ENCODE results near the gene ST6GALNAC3.

The ST6GALNAC3 gene

DNA sequence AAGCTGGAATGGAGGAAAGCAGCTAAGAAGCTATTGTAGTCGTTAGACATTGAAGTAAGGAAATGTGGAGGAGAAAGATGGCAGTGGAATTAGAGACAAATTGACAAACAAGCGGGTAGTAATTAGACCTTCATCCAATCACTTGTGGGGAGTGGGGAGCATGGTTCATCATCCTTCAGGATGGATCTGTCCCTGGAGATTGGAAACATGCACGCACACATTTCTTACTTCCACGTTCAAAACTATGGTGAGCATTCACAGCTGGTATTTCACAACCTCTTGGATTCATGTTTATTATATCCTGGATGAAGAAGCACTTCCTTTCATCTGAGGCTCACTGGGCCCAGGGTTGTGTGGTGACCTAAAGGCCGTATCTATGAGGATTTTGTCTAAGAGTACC is 188.1 kb downstream of the ST6GALNAC3 start:
- Histone ChIP-seq H3K36me3 (ENCODE audit: control insufficient read depth, insufficient read depth, low read length) (no peaks in the 10 kb centered on the region), H3K9me3 (ENCODE audit: control insufficient read depth, insufficient read depth, low read depth, low read length) (no peaks in the 10 kb centered on the region), H3K27me3 (ENCODE audit: control insufficient read depth, insufficient read depth, low read length) (no peaks in the 10 kb centered on the region), H3K4me1 (ENCODE audit: control insufficient read depth, insufficient read depth, low read length) (0 out of 2 replicates have a peak, but pooled peaks cover 3% of the 10 kb centered on the region), H3K4me3 (ENCODE audit: low read depth, low read length) (no peak overlapping the region), H3K27ac (ENCODE audit: low read depth, low read length) (no peak overlapping the region), H3K9ac (ENCODE audit: low read length) (no peak overlapping the region)

DNA sequence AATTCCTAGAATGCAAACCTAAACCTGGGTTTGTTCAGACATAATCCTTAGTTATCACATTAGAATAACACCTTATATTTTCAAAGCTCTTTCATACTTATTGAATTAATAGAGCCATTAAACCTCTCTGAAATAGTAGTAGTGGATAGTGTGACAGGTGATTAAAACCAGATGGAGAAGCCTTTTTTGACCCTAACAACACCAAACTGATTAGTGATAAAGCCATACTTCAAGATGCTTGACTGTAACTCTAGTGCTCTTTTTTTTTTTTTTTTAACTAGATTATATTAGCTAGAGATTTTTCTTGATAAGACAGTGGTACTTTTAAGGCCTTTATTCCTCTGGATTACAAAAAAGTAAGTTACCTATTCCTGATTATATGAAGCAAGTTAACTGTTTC is 190.1 kb downstream of the ST6GALNAC3 start:
- no peak overlapping the region for H3K4me3 ChIP-seq (ENCODE audit: low read depth, low read length)
- peaks cover 19% of the 10 kb centered on the region for H3K4me1 ChIP-seq (ENCODE audit: control insufficient read depth, insufficient read depth, low read length)
- H3K27me3 ChIP-seq (ENCODE audit: control insufficient read depth, insufficient read depth, low read length): no peaks in the 10 kb centered on the region
- H3K36me3 ChIP-seq (ENCODE audit: control insufficient read depth, insufficient read depth, low read length): no peaks in the 10 kb centered on the region
- no peak overlapping the region for H3K9ac ChIP-seq (ENCODE audit: low read length)
- no peak overlapping the region for H3K27ac ChIP-seq (ENCODE audit: low read depth, low read length)
- H3K9me3 ChIP-seq (ENCODE audit: control insufficient read depth, insufficient read depth, low read depth, low read length): no peaks in the 10 kb centered on the region

DNA sequence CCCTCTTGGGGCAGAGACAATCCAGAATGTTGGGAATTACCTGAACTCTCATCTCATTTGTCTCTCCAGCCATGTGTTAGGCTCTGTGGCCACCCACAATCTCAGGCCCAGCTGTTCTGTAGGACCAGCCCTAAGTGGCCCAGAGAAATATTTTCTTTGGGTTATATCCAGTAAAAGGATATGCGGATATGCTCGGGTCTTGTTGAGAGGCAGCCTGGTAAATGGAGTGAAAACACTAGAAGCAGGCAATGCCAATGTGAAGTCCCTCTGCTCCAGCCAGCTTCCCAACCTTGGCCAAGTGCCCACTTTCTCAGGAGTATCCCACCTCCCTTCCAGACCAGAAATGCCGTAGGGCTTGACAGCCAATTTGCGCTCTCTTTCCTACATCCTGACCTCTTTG is 192.2 kb downstream of the ST6GALNAC3 start:
- H3K27me3 ChIP-seq (ENCODE audit: control insufficient read depth, insufficient read depth, low read length): no peaks in the 10 kb centered on the region
- H3K4me1 ChIP-seq (ENCODE audit: control insufficient read depth, insufficient read depth, low read length): peaks cover 20% of the 10 kb centered on the region
- no peak overlapping the region for H3K27ac ChIP-seq (ENCODE audit: low read depth, low read length)
- no peaks in the 10 kb centered on the region for H3K9me3 ChIP-seq (ENCODE audit: control insufficient read depth, insufficient read depth, low read depth, low read length)
- H3K36me3 ChIP-seq (ENCODE audit: control insufficient read depth, insufficient read depth, low read length): no peaks in the 10 kb centered on the region
- H3K9ac ChIP-seq (ENCODE audit: low read length): no peak overlapping the region
- H3K4me3 ChIP-seq (ENCODE audit: low read depth, low read length): no peak overlapping the region

DNA sequence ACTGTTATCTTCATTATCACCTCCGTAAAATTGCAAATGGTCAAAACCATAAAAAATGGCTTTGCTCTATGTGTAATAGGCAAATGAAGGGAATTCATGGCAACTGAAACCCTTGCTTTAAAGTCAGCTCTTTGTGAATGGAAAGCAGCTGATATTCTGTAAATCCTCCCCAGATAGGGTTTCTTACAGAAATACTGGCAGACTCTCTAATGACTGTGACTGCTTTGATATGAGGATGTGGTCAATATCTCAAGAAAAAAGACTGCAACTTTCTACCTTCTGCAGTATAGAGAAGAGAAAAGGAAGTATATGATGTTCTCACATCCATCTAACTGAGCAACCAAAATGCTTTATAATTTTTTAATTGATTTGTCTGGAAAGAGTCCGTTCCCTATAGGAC is 193.1 kb downstream of the ST6GALNAC3 start:
- H3K36me3 ChIP-seq (ENCODE audit: control insufficient read depth, insufficient read depth, low read length): no peaks in the 10 kb centered on the region
- H3K27me3 ChIP-seq (ENCODE audit: control insufficient read depth, insufficient read depth, low read length): no peaks in the 10 kb centered on the region
- H3K9me3 ChIP-seq (ENCODE audit: control insufficient read depth, insufficient read depth, low read depth, low read length): no peaks in the 10 kb centered on the region
- no peak overlapping the region for H3K9ac ChIP-seq (ENCODE audit: low read length)
- no peak overlapping the region for H3K4me3 ChIP-seq (ENCODE audit: low read depth, low read length)
- H3K27ac ChIP-seq (ENCODE audit: low read depth, low read length): no peak overlapping the region
- H3K4me1 ChIP-seq (ENCODE audit: control insufficient read depth, insufficient read depth, low read length): peaks cover 20% of the 10 kb centered on the region

DNA sequence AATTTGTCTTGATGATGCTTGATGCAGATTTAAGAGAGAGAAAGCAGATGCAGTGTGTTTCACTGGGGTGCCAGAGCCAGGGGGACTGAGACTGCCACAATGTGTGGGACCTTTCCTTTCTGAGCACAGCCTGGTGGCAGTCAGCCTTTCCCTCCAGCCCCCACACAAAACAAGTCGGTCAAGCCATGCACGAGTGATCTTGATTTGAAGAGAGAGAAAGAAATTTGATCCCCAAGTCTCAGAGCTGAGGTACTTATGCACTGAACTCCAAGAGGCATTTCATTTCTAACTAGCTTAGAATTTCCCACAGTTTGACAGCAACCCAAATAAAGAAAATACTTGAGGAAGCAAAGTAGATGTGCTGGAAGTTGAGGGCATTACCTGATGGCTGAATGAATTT is 193.8 kb downstream of the ST6GALNAC3 start:
- Histone ChIP-seq H3K9ac (ENCODE audit: low read length) (no peak overlapping the region), H3K36me3 (ENCODE audit: control insufficient read depth, insufficient read depth, low read length) (no peaks in the 10 kb centered on the region), H3K9me3 (ENCODE audit: control insufficient read depth, insufficient read depth, low read depth, low read length) (no peaks in the 10 kb centered on the region), H3K27me3 (ENCODE audit: control insufficient read depth, insufficient read depth, low read length) (no peaks in the 10 kb centered on the region), H3K27ac (ENCODE audit: low read depth, low read length) (no peak overlapping the region), H3K4me3 (ENCODE audit: low read depth, low read length) (no peak overlapping the region), H3K4me1 (ENCODE audit: control insufficient read depth, insufficient read depth, low read length) (peaks cover 20% of the 10 kb centered on the region)

DNA sequence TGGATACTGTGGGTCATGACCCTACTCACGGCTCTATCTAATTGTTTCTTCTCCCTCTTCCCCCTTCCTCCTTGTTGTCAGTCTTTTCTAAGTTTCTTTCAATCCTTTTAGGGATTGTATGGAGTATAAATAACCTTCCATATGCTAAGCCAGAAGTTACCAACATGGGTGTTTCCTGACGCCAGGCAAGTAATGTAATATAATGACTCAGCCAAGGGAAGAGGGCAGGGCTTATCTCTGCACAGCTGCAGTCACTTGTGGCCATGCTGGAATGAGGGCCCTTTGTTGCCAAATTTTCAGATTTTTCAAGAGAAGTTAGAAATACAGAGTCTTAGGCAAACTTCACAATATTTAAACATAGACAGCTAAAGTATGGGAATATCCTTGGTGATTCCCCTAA is 194.6 kb downstream of the ST6GALNAC3 start:
- H3K9ac ChIP-seq (ENCODE audit: low read length): no peak overlapping the region
- H3K36me3 ChIP-seq (ENCODE audit: control insufficient read depth, insufficient read depth, low read length): no peaks in the 10 kb centered on the region
- H3K27me3 ChIP-seq (ENCODE audit: control insufficient read depth, insufficient read depth, low read length): no peaks in the 10 kb centered on the region
- no peaks in the 10 kb centered on the region for H3K9me3 ChIP-seq (ENCODE audit: control insufficient read depth, insufficient read depth, low read depth, low read length)
- peaks cover 17% of the 10 kb centered on the region for H3K4me1 ChIP-seq (ENCODE audit: control insufficient read depth, insufficient read depth, low read length)
- no peak overlapping the region for H3K27ac ChIP-seq (ENCODE audit: low read depth, low read length)
- no peak overlapping the region for H3K4me3 ChIP-seq (ENCODE audit: low read depth, low read length)

DNA sequence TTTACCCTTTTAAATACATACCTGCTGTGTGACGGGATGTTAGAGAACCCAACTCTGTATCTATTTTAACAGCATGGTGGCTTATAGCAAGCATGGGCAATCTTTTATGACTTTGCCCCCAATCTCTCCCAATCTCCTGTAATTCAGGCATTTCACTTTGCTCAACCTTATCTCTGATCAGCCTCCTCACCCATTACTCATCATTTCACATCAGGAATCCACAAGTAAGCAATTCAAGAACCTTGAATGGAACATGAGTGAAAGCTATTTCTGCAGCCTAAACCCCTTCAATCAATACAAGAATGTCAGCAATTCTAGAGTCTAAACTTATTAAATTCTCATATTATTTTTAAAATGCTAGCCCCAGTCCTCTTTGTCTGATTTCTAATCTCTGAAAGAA is 199.8 kb downstream of the ST6GALNAC3 start:
- H3K9me3 ChIP-seq (ENCODE audit: control insufficient read depth, insufficient read depth, low read depth, low read length): no peaks in the 10 kb centered on the region
- no peak overlapping the region for H3K9ac ChIP-seq (ENCODE audit: low read length)
- no peaks in the 10 kb centered on the region for H3K27me3 ChIP-seq (ENCODE audit: control insufficient read depth, insufficient read depth, low read length)
- peaks cover 5% of the 10 kb centered on the region; the same call in 1 of the 2 replicates for H3K4me1 ChIP-seq (ENCODE audit: control insufficient read depth, insufficient read depth, low read length)
- H3K4me3 ChIP-seq (ENCODE audit: low read depth, low read length): no peak overlapping the region
- no peak overlapping the region for H3K27ac ChIP-seq (ENCODE audit: low read depth, low read length)
- H3K36me3 ChIP-seq (ENCODE audit: control insufficient read depth, insufficient read depth, low read length): no peaks in the 10 kb centered on the region

DNA sequence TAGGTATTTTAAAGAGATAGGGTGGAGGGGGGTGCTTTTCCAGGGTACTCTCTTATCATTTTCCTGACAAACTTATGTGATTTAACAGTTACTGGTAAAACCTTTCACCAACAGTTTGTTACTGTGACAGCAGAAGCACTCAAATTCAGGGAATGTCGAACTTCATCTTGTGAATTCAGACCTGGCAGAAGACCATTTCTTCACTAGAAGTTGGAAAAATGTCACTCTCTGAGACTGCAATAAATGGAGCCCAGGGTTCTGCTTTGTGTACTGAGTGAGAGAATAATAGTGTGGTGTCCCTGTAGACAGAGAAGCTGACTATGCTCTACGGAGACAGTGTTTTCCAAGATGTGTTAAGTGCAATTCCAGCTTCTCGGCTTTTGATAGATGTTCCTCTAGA is 200.2 kb downstream of the ST6GALNAC3 start:
- Histone ChIP-seq H3K9ac (ENCODE audit: low read length) (no peak overlapping the region), H3K27me3 (ENCODE audit: control insufficient read depth, insufficient read depth, low read length) (no peaks in the 10 kb centered on the region), H3K4me3 (ENCODE audit: low read depth, low read length) (no peak overlapping the region), H3K27ac (ENCODE audit: low read depth, low read length) (no peak overlapping the region), H3K4me1 (ENCODE audit: control insufficient read depth, insufficient read depth, low read length) (peaks cover 2% of the 10 kb centered on the region; the same call in 1 of the 2 replicates), H3K36me3 (ENCODE audit: control insufficient read depth, insufficient read depth, low read length) (no peaks in the 10 kb centered on the region), H3K9me3 (ENCODE audit: control insufficient read depth, insufficient read depth, low read depth, low read length) (no peaks in the 10 kb centered on the region)

DNA sequence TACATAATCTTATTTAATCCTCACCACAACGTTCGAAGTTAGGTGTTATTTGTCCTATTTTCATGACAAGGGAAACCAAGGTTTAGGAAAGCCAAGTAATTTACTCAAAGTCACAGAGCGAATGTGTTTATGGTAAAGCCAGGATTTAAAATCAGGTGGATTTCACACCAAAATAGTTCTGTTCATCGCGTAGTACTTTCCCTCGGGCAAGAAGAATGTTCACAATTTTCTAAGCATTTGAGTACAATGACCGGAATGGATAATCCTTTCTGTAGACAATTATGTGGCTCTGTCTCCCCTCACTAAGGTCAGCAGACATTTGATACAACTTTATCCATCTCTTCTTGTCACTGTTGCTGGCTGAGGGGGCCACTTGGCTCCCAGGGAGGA is 204.2 kb downstream of the ST6GALNAC3 start:
- H3K27me3 ChIP-seq (ENCODE audit: control insufficient read depth, insufficient read depth, low read length): no peaks in the 10 kb centered on the region
- no peak overlapping the region for H3K9ac ChIP-seq (ENCODE audit: low read length)

DNA sequence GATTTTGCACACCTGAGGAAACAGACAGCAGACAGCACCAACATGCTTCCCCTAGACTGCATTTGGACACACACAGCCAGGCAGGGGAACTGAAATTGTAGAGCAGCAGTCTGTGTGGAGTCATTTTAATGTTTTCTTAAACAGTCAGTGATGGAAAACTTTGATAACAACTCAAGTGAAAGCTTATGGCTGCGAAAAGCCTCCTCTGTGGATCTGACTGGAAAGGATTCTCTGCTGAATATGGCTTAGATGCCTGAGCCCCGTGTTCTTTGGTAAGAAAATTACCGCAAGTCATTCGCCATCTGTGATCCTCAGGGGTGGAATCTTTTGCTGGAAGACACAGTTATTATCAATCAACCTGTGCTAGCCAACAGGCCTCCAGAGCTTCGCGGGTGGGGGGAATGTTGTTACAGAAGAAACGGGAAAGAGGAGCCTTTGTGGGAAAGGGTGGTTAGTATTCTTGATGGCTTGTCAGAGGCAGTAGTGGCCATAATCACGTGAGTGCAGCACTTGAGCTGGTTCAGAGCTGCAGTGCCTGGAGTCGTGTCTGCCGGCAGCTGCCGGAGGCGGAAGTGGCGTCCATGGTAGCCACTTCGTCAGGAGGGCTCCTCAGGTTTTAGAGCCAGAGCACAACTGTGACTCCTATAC is 204.7 kb downstream of the ST6GALNAC3 start:
- Histone ChIP-seq H3K4me1 (ENCODE audit: control insufficient read depth, insufficient read depth, low read length) (0 out of 2 replicates have a peak, but pooled peaks cover 2% of the 10 kb centered on the region), H3K9ac (ENCODE audit: low read length) (no peak overlapping the region), H3K36me3 (ENCODE audit: control insufficient read depth, insufficient read depth, low read length) (no peaks in the 10 kb centered on the region), H3K4me3 (ENCODE audit: low read depth, low read length) (no peak overlapping the region), H3K9me3 (ENCODE audit: control insufficient read depth, insufficient read depth, low read depth, low read length) (no peaks in the 10 kb centered on the region), H3K27me3 (ENCODE audit: control insufficient read depth, insufficient read depth, low read length) (no peaks in the 10 kb centered on the region), H3K27ac (ENCODE audit: low read depth, low read length) (no peak overlapping the region)

More for the DNA sequence above, 204.2 kb downstream of the ST6GALNAC3 start:
- H3K4me3 ChIP-seq (ENCODE audit: low read depth, low read length): no peak overlapping the region
- H3K36me3 ChIP-seq (ENCODE audit: control insufficient read depth, insufficient read depth, low read length): no peaks in the 10 kb centered on the region
- H3K27ac ChIP-seq (ENCODE audit: low read depth, low read length): no peak overlapping the region
- 0 out of 2 replicates have a peak, but pooled peaks cover 2% of the 10 kb centered on the region for H3K4me1 ChIP-seq (ENCODE audit: control insufficient read depth, insufficient read depth, low read length)
- H3K9me3 ChIP-seq (ENCODE audit: control insufficient read depth, insufficient read depth, low read depth, low read length): no peaks in the 10 kb centered on the region

DNA sequence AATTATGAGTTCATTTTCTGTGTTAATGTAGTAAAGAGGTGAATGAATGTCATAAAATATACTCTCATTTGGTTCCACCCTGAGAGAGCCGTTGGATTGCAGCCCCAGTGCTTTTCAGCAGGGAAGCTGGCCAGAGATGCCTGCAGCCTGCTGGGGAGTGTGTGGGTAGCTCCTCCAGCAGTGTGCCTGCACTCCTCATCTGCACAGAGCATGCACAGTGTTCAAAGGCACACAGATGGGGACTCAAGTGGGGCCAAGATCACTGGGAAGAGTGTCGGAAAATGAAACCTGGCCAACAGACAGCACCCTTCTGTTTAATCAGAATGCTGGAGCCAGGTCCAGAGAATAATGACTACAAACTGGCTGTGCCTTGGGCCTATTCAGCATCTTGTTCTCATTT is 206.8 kb downstream of the ST6GALNAC3 start:
- no peak overlapping the region for H3K4me3 ChIP-seq (ENCODE audit: low read depth, low read length)
- no peak overlapping the region for H3K27ac ChIP-seq (ENCODE audit: low read depth, low read length)
- H3K9me3 ChIP-seq (ENCODE audit: control insufficient read depth, insufficient read depth, low read depth, low read length): no peaks in the 10 kb centered on the region
- 0 out of 2 replicates have a peak, but pooled peaks cover 5% of the 10 kb centered on the region for H3K4me1 ChIP-seq (ENCODE audit: control insufficient read depth, insufficient read depth, low read length)
- H3K27me3 ChIP-seq (ENCODE audit: control insufficient read depth, insufficient read depth, low read length): no peaks in the 10 kb centered on the region
- no peak overlapping the region for H3K9ac ChIP-seq (ENCODE audit: low read length)
- no peaks in the 10 kb centered on the region for H3K36me3 ChIP-seq (ENCODE audit: control insufficient read depth, insufficient read depth, low read length)

All from HUES6 (cell line).